Neuronal stem cell (in vitro differentiated cells): ENCODE data around the gene CCDC87.

Source experiments
- DNase-seq: peaks from one replicate; pipeline ENCODE4 v3.0.0-alpha.2; 2013; ENCODE audit warnings: low spot score
- H2AFZ ChIP-seq: one replicate; pipeline ENCODE4 v1.6.1; 2013; ENCODE audit warnings: mild to moderate bottlenecking, low read length, inconsistent platforms
- H2AK5ac ChIP-seq: 2 replicates; pipeline ENCODE4 v1.6.1; 2013; ENCODE audit warnings: low read depth, mild to moderate bottlenecking, inconsistent platforms, low read length, moderate library complexity, mixed read lengths
- H2BK120ac ChIP-seq: 2 replicates; pipeline ENCODE4 v1.6.1; 2013; ENCODE audit warnings: low read depth, mild to moderate bottlenecking, inconsistent platforms, low read length, moderate library complexity, mixed read lengths
- H2BK12ac ChIP-seq: one replicate; pipeline ENCODE4 v1.6.1; 2013; ENCODE audit warnings: low read length, inconsistent platforms
- H2BK15ac ChIP-seq: 2 replicates; pipeline ENCODE4 v1.6.1; 2013; ENCODE audit warnings: mild to moderate bottlenecking, low read length, inconsistent platforms, mixed read lengths
- H2BK5ac ChIP-seq: one replicate; pipeline ENCODE4 v1.6.1; 2013; ENCODE audit warnings: inconsistent platforms, mild to moderate bottlenecking, low read length, moderate library complexity
- H3K14ac ChIP-seq: one replicate; pipeline ENCODE4 v1.6.1; 2013; ENCODE audit warnings: low read length, inconsistent platforms
- H3K18ac ChIP-seq: 2 replicates; pipeline ENCODE4 v1.6.1; 2013; ENCODE audit warnings: low read length, inconsistent platforms
- H3K23ac ChIP-seq: 2 replicates; pipeline ENCODE4 v1.6.1; 2013; ENCODE audit warnings: low read depth, mild to moderate bottlenecking, mixed read lengths, low read length, inconsistent platforms; ENCODE audit not compliant: poor library complexity
- H3K27ac ChIP-seq: replicated peaks from 3 replicates; pipeline ENCODE4 v1.5.1; 2013; ENCODE audit warnings: low read length, inconsistent platforms
- H3K27me3 ChIP-seq, 3 experiments: 2 replicates each; pipeline ENCODE4 v1.6.1; 2013; ENCODE audit warnings: low read length in 3 of 3, mild to moderate bottlenecking in 2 of 3, inconsistent platforms in 1 of 3, low read depth in 1 of 3, mixed read lengths in 1 of 3, moderate library complexity in 1 of 3; ENCODE audit not compliant: control insufficient read depth in 3 of 3, insufficient read depth in 3 of 3
- H3K36me3 ChIP-seq, 2 donors: replicated peaks in 1 of 2; 2 replicates each; pipeline ENCODE4 v1.6.1; 2013; ENCODE audit warnings: low read length in 2 of 2; ENCODE audit not compliant: control insufficient read depth in 2 of 2, insufficient read depth in 2 of 2
- H3K4ac ChIP-seq: 2 replicates; pipeline ENCODE4 v1.6.1; 2013; ENCODE audit warnings: inconsistent platforms, mild to moderate bottlenecking, low read length, moderate library complexity
- H3K4me1 ChIP-seq, 2 donors: 1 replicate in 1 of 2; 2 replicates in 1 of 2; pipeline ENCODE4 v1.6.1; 2013; ENCODE audit warnings: low read length in 2 of 2, low read depth in 1 of 2; ENCODE audit not compliant: control insufficient read depth in 2 of 2, insufficient read depth in 1 of 2
- H3K4me2 ChIP-seq: one replicate; pipeline ENCODE4 v1.6.1; 2013; ENCODE audit warnings: mild to moderate bottlenecking, low read length, inconsistent platforms; ENCODE audit not compliant: insufficient read depth, poor library complexity, severe bottlenecking
- H3K4me3 ChIP-seq, 2 donors: 2 replicates each; pipeline ENCODE4 v1.5.1; 2013; ENCODE audit warnings: low read length in 2 of 2, mild to moderate bottlenecking in 2 of 2, inconsistent platforms in 1 of 2, moderate library complexity in 1 of 2
- H3K79me1 ChIP-seq: one replicate; pipeline ENCODE4 v1.6.1; 2013; ENCODE audit warnings: low read depth, mild to moderate bottlenecking, inconsistent platforms, low read length, moderate library complexity
- H3K9ac ChIP-seq: one replicate; pipeline ENCODE4 v1.6.1; 2013; ENCODE audit warnings: mild to moderate bottlenecking, low read depth, low read length, inconsistent platforms; ENCODE audit not compliant: poor library complexity
- H3K9me3 ChIP-seq, 2 donors: replicated peaks in 1 of 2; 2 replicates each; pipeline versions ENCODE3 to v1.6.1; 2013; ENCODE audit warnings: low read length in 2 of 2, mild to moderate bottlenecking in 2 of 2, inconsistent platforms in 1 of 2, low read depth in 1 of 2, mixed read lengths in 1 of 2, moderate library complexity in 1 of 2; ENCODE audit not compliant: control insufficient read depth in 2 of 2, insufficient read depth in 1 of 2
- H4K8ac ChIP-seq: one replicate; pipeline ENCODE4 v1.6.1; 2013; ENCODE audit warnings: low read depth, mild to moderate bottlenecking, inconsistent platforms, low read length, moderate library complexity
- H4K91ac ChIP-seq: one replicate; pipeline ENCODE4 v1.6.1; 2013; ENCODE audit warnings: low read length, low read depth, mild to moderate bottlenecking, inconsistent platforms; ENCODE audit not compliant: poor library complexity
- WGBS, 2 donors: extraction: QIAGEN DNeasy Blood & Tissue Kit; methylation state at CpG; one replicate each; pipeline ENCODE4 v1.1.7; 2013; ENCODE audit warnings: missing lambda C conversion rate in 2 of 2, mixed read lengths in 1 of 2; ENCODE audit not compliant: insufficient read length in 2 of 2, insufficient replicate concordance in 1 of 2; ENCODE audit errors: extremely low coverage in 2 of 2; 5-methylcytosine and 5-hydroxymethylcytosine counted together

Gene CCDC87

DNA sequence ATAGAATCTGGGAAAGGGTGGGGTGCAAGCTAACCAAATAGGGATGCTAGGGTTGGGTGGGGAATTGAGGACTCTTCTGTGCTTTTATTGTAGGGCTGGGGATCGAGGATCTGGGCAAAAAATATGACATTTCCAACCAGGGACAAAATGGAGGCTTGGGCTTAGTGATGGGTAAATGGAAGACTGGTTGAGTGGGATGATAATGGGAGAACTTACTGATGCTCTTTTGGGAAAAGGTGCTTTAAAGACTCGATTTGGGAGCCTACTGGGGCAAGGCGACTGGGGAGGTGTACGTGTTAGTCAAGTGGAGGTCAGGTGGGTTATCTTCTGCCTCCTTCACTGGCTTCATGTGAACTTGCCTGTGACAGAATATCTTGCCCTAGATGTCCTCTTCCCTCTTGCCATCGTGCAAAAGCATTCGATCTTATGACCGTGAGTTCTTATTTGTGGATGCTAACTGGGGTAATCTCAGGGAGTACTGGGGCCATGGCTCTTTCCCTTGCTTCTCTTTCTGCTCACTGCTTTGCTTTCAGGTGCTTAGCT is 35.3 kb upstream of the CCDC87 start:
- H3K27me3 ChIP-seq, result no peaks in the 10 kb centered on the region
- H3K4me2 ChIP-seq, result no peak overlapping the region
- no peak overlapping the region for H4K8ac ChIP-seq
- no peak overlapping the region for H2BK12ac ChIP-seq
- no peak overlapping the region for H3K4ac ChIP-seq
- H3K18ac ChIP-seq, result no peak overlapping the region
- no peak overlapping the region for H2AFZ ChIP-seq
- H2BK5ac ChIP-seq, result no peak overlapping the region
- DNase-seq, result no peak
- no peak overlapping the region for H2BK120ac ChIP-seq
- no peak overlapping the region for H3K4me3 ChIP-seq
- H3K79me1 ChIP-seq, result peaks cover 31% of the 10 kb centered on the region
- H4K91ac ChIP-seq, result no peak overlapping the region
- no peaks in the 10 kb centered on the region for H3K4me1 ChIP-seq
- H3K9me3 ChIP-seq, result no peaks in the 10 kb centered on the region
- WGBS, 2 donors, result no CpG with 5 or more reads among the region's 7 CpGs
- H3K27ac ChIP-seq, result no peak overlapping the region
- H3K23ac ChIP-seq, result no peak overlapping the region
- H2AK5ac ChIP-seq, result no peak overlapping the region
- H2BK15ac ChIP-seq, result no peak overlapping the region
- H3K9ac ChIP-seq, result no peak overlapping the region
- no peak overlapping the region for H3K14ac ChIP-seq
- peaks cover 72 to 98% of the 10 kb centered on the region in 2 donors for H3K36me3 ChIP-seq

DNA sequence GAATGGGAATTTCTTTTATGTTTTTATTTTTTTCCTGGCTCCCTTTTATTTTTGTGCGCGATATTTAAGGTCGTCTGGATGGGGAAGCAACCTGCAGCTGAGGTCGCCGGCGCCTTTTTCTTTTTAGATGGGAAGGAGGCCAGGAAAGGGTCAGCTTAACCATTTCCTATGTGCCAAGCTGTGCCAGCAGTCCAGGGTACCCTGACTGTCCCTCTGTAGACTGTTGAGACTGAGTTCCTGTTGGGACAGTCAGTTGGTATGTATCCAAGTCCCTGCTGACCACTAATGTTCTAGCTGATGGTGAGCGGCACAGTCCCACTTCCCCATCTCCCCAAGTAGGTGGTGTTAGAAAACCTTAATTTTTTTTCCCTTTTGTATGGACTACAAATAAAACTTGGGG is 34.1 kb upstream of the CCDC87 start:
- Histone ChIP-seq H3K36me3 (peaks cover 74 to 100% of the 10 kb centered on the region in 2 donors), H3K79me1 (peaks cover 34% of the 10 kb centered on the region), H3K4me3 (no peak overlapping the region), H2BK15ac (no peak overlapping the region), H2BK5ac (no peak overlapping the region), H3K4ac (no peak overlapping the region), H3K9ac (no peak overlapping the region), H2BK12ac (no peak overlapping the region), H3K27ac (no peak overlapping the region), H4K8ac (no peak overlapping the region), H3K23ac (no peak overlapping the region), H3K4me2 (no peak overlapping the region), H3K14ac (no peak overlapping the region), H3K18ac (no peak overlapping the region), H3K4me1 (no peaks in the 10 kb centered on the region), H4K91ac (no peak overlapping the region), H2AFZ (no peak overlapping the region), H3K9me3 (no peaks in the 10 kb centered on the region), H2AK5ac (no peak overlapping the region), H3K27me3 (no peaks in the 10 kb centered on the region), H2BK120ac (no peak overlapping the region)
- DNase-seq, result no peak
- no CpG with 5 or more reads among the region's 7 CpGs for WGBS, 2 donors

DNA sequence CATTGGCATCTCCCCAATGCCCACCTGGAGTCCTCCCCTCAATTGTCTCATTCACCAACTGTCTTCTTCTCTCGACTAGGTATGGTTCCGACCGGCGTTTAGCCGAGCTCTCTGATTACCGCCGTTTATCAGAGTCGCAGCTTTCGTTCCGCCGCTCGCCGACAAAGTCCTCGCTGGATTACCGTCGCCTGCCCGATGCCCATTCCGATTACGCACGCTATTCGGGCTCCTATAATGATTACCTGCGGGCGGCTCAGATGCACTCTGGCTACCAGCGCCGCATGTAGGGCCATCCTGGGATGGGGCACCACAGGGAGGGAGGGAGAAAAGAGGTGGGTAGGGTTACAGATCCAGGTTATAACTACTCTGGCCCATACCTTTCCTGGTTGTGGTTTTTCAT is 33.5 kb upstream of the CCDC87 start:
- H3K79me1 ChIP-seq, result peaks cover 31% of the 10 kb centered on the region
- DNase-seq, result no peak
- H2AFZ ChIP-seq, result no peak overlapping the region
- no peak overlapping the region for H3K4me3 ChIP-seq
- H3K14ac ChIP-seq, result no peak overlapping the region
- H2BK12ac ChIP-seq, result no peak overlapping the region
- no peak overlapping the region for H2BK15ac ChIP-seq
- H3K36me3 ChIP-seq, result peaks cover 73 to 100% of the 10 kb centered on the region in 2 donors
- no peak overlapping the region for H3K4ac ChIP-seq
- no CpG with 5 or more reads among the region's 25 CpGs for WGBS, 2 donors
- H3K23ac ChIP-seq, result no peak overlapping the region
- H3K4me2 ChIP-seq, result no peak overlapping the region
- H4K8ac ChIP-seq, result no peak overlapping the region
- H2BK5ac ChIP-seq, result no peak overlapping the region
- H3K4me1 ChIP-seq, result no peaks in the 10 kb centered on the region
- H3K27ac ChIP-seq, result no peak overlapping the region
- no peaks in the 10 kb centered on the region for H3K27me3 ChIP-seq
- no peak overlapping the region for H2AK5ac ChIP-seq
- no peak overlapping the region for H4K91ac ChIP-seq
- H2BK120ac ChIP-seq, result no peak overlapping the region
- H3K9ac ChIP-seq, result no peak overlapping the region
- H3K18ac ChIP-seq, result no peak overlapping the region
- H3K9me3 ChIP-seq, result no peaks in the 10 kb centered on the region

DNA sequence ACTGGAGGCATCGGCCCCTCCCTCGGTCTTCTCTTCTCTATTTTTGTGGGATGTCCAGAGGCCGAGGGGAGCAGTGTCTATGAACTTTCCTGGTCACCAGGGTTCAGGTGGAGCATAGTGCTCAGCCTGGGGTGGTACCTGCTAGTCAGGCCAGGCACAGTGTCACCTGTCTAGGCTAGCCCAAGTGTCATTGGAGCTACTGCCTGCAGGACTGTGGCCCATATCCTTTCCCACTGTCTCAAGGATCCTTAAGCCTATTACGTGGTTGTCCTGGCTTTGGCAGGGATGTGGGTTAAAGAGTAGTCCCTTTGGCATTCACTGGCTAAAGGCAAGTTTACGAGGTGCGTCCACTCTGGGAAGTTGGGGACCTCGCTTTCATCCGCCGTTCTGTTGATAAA is 32.9 kb upstream of the CCDC87 start:
- no peak overlapping the region for H2BK12ac ChIP-seq
- no peak overlapping the region for H3K4me3 ChIP-seq
- peak overlapping the region; percentile 22 for H3K23ac ChIP-seq
- H3K4me2 ChIP-seq, result no peak overlapping the region
- H2BK5ac ChIP-seq, result no peak overlapping the region
- no peaks in the 10 kb centered on the region for H3K9me3 ChIP-seq
- no peak overlapping the region for H2AFZ ChIP-seq
- H4K8ac ChIP-seq, result no peak overlapping the region
- peaks cover 73 to 100% of the 10 kb centered on the region in 2 donors for H3K36me3 ChIP-seq
- peaks cover 31% of the 10 kb centered on the region for H3K79me1 ChIP-seq
- no peak overlapping the region for H3K4ac ChIP-seq
- H3K9ac ChIP-seq, result no peak overlapping the region
- no CpG with 5 or more reads among the region's 9 CpGs for WGBS, 2 donors
- H3K27ac ChIP-seq, result no peak overlapping the region
- H3K4me1 ChIP-seq, result peaks cover 0 to 4% of the 10 kb centered on the region in 2 donors
- no peak overlapping the region for H2AK5ac ChIP-seq
- no peak overlapping the region for H2BK15ac ChIP-seq
- no peaks in the 10 kb centered on the region for H3K27me3 ChIP-seq
- no peak overlapping the region for H3K18ac ChIP-seq
- no peak overlapping the region for H4K91ac ChIP-seq
- no peak overlapping the region for H2BK120ac ChIP-seq
- no peak for DNase-seq
- H3K14ac ChIP-seq, result no peak overlapping the region
